NCI-H1417 (cell line): ENCODE measurements around the gene NECAP2.
"Not testable (repeated sequence)": the region's sequence is repeated elsewhere in the genome, so short reads cannot be mapped to it uniquely, and the experiment has no call there.

Source experiments
- DNase-seq, 3 experiments: peaks; one replicate each; lab custom pipeline; 2025; lab: John Stamatoyannopoulos, UW

The NECAP2 gene

DNA sequence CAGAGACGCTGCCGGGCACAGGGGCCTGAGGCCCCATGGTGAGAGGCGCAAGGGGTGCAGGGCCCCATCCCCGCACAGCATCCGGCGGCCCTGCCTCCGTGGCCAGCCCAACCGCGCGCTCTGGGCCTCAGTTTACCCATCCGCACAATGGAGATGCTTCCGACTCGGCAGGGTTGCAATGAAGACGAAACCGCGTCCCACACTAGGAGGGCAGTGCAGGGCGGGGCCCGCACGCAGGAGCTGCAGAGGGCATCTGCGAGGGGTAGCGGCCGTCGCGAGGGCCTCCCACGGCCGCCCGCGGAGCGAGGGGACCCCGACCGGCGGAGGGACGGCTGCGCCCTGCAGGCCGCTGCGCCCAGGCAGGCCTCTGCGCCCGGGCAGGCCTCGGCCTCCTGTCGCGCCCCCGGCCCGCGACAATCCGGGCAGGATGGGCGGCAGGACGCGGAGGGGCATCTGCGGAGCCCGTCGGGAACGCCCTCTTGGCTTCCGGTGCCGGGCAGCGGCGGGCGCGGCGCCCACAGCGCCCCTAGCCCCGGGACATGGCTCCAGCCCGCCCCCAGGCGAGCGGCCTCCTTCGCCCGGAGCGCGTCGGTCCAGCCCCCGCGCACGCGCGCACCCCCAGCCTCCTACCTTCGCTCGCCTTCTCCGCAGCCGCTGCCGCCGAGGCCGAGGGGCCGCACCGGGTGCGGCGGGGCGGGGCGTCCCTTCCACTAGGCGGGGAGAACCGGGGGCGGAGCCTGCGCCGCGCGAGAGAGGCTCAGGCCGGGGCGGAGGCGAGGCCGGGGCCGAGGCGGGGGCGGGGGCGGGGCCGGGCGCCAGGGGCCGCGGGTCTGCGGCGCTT lies 58.3 kb downstream of the NECAP2 start:
- peak; percentile 90 to 94 (median 94) for DNase-seq

DNA sequence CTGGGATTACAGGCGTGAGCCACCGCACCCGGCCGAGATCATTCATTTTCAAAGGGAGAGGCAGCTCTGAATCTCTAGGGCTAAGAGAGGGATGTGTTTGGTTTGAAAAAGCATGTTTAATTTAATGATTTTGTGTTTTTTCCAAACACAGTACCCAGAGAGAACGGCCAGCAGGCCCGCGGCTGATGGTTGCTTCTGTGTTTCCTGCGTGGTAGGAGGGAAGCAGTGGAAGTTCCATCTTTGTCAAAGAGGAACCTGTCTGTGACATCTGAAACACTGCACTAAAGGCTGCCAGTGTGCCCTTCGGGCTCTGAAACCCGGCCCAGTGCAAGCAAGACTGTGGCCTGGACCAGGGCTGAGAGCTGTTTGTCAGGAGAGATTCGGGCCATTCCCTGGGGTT lies 59.9 kb downstream of the NECAP2 start:
- not testable (repeated sequence) for DNase-seq

DNA sequence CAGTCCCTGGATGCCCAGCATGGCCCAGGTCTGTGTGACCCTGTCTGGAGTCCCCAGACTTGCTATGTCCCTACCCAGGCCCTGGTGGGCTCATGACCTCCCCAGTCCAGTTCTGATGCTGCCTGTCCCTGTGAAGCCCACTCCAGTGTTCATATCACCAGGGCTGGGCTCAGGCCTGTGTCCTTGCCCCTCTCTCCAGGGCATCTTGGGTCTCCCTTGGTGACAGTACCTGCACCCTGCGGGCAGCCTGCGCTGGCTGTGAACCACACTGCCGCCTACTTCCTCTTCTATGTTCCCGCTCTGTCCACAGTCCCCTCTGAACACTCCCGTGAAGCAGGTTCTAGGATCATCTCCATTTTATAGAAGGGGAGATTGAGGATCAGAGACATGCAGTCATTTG lies 60.5 kb downstream of the NECAP2 start:
- not testable (repeated sequence) for DNase-seq

DNA sequence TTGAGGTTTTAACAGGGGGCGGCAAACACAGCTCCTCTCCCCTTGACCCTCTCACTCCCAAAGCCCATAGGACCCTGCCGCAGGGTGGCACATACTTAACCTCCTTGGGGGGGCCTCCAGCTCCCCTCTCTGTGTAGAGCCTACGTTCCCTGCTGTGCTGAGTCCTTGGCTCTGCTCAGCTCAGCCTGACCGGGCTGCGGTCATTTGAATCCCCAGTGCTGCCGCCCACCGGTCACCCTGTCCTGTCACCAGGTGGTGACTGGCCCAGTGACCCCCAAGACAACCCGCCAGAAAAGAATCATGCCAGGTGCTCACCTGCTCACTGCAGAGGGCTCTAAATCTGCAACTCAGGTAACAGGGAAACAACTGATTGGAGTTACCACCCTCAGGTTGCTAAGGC lies 60.9 kb downstream of the NECAP2 start:
- DNase-seq = not testable (repeated sequence)

DNA sequence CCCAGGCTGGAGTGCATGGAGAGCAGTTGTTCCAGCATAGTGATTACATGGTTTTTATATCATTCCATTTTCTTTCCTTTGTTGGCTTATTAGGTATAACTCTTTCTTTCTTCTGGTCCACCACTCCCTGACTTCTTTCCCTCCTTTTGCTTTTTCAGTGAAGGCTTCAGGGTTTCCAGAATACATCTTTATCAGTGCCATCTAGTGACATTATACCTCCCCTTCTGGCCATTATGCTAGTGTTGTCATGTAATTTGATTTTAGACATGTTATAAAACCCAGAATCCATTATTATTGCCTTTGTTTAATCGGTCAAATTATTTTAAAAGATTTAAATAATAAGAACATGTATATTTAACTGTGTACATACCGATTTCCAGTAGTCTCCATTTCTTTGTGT lies 63.0 kb downstream of the NECAP2 start:
- no peak for DNase-seq

DNA sequence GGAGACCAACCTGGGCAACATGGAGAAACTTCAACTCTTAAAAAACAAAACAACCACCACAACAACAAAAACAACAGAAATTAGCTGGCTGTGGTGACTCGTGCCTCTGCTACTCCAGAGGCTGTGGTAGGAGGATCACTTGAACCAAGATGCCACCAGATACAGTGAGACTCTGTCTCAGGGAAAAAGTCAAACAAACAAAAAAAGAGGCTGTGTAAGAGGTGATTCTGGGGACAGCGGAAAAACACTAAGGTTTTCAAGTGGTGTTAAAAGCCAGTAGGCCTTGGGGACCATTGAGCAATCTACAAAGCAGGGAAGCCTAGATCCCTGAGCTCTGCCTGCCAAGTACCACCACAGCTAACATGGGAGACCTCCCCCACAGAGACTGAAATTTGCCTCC lies 65.3 kb downstream of the NECAP2 start:
- DNase-seq = not testable (repeated sequence)

DNA sequence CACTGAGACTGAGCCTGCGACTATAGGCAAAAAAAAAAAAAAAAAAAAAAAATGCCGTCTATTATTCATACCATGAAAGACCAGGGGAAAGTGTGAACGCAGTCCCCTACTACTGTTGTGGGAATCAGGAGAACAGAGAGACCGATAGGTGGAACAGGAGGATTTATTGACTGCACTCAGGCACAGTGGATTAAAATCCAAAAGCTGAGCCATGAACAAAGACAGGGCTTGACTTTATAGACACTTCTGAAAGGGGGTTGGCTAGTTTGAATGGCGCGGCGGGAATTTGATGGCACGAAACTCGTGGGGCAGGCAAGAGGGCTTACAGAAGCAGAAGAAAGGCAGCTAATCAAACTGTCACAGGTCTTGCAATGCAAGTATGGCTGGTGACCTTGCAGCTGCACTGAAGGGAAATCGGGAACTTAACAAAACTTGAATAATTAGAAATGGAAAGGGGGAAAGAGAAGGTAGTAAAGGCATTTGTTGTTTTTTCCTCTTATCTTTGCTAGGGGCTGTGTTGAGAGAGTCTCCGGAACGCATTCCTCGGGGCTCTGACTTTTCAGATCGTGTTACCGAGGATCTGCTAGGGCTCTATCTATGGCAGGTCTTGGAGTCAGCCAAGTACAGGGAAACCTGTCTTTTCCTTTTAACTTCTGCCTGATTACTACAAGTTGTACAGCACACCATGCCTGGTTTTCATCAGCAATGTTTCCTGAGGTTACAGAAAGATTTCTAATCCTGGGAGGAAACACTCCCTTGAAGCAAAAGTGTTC lies 66.0 kb downstream of the NECAP2 start:
- DNase-seq = peak in 1 of 3 experiments; percentile 14

DNA sequence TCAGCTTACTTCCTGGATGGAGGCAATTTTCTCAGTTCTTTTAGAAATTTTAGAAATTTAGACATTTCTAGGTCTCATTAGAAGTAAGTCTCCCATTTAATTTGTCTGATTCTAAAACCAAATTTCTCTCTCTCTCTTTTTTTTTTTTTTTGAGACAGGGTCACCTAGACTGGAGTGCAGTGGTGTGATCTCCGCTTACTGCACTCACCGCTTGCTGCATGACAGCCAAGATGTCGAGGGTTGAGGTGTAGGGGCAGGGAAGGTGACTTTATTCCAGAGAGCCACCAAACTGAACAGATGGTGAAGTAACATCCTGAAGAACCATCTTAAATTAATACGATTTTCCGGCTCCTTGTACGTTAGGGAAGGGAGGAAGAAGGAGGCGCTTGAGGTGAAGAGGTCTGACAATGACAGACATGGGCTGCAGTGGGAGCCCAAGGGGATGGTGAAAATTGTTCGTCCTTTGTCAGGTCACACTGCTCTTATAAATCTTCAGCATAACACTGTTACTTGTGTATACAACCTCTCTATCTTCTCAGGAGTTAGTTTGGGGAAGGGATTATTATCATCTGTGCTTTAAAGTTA lies 68.4 kb downstream of the NECAP2 start:
- peak in 2 of 3 experiments; percentile 18 to 56 for DNase-seq
